Activated CD4-positive, alpha-beta T cell treated with anti-CD3 and anti-CD28 coated beads for 24 hours (primary cell): ENCODE results near the gene SNCB.

ENCODE experiments used
- DNase-seq, 2 donors: peaks; one replicate each; pipeline ENCODE4 v3.0.0-alpha.2; 2020; ENCODE audit warnings: low read depth in 2 of 2

The SNCB gene

GRCh38 chr5:176629853-176630680, at the start of gene SNCB, which contains the start of gene EIF4E1B:
Gene SNCB (minus strand): TSS chr5:176630534. CDS start chr5:176629654, 880 bp downstream.
Gene EIF4E1B (plus strand): TSS chr5:176630675. CDS start chr5:176642788, 12,113 bp downstream.
- DNase-seq, result peak in 1 of 2 donors; percentile 48

- no peak for DNase-seq
These were observed 49.3 kb upstream of the SNCB start for GRCh38 chr5:176679365-176680225.

- DNase-seq, result no peak
These were observed 48.2 kb upstream of the SNCB start for GRCh38 chr5:176678584-176678983.

GRCh38 chr5:176677209-176677939, 47.0 kb upstream of the SNCB start:
- DNase-seq, result no peak

GRCh38 chr5:176676361-176676824, 46.1 kb upstream of the SNCB start:
- no peak for DNase-seq

- no peak for DNase-seq
These were observed 45.5 kb upstream of the SNCB start for GRCh38 chr5:176675676-176676360.

- no peak for DNase-seq
These were observed 44.5 kb upstream of the SNCB start for GRCh38 chr5:176674799-176675198.

- DNase-seq, result no peak
These were observed 43.6 kb upstream of the SNCB start for GRCh38 chr5:176673651-176674583.

GRCh38 chr5:176671890-176672747, 41.8 kb upstream of the SNCB start:
- DNase-seq, result no peak

- no peak for DNase-seq
These were observed 41.1 kb upstream of the SNCB start for GRCh38 chr5:176671399-176671798.

- no peak for DNase-seq
These were observed 40.1 kb upstream of the SNCB start for GRCh38 chr5:176670449-176670848.

GRCh38 chr5:176667637-176668036, 37.3 kb upstream of the SNCB start:
- no peak for DNase-seq

GRCh38 chr5:176665517-176665916, 35.2 kb upstream of the SNCB start:
- no peak for DNase-seq

GRCh38 chr5:176664886-176665285, 34.6 kb upstream of the SNCB start:
- DNase-seq, result no peak

- no peak for DNase-seq
These were observed 34.1 kb upstream of the SNCB start for GRCh38 chr5:176664479-176664878.

GRCh38 chr5:176663566-176663965, 33.2 kb upstream of the SNCB start:
- DNase-seq, result no peak

- DNase-seq, result no peak
These were observed 32.3 kb upstream of the SNCB start for GRCh38 chr5:176662371-176663333.

- DNase-seq, result no peak
These were observed 31.3 kb upstream of the SNCB start for GRCh38 chr5:176661676-176662075.
